Lung (tissue), 12 donors: ENCODE data around the gene MOB3B. TPM values are rescaled to one million over a fixed set of nuclear protein-coding genes. Genes with fewer than 3 reads are reported as not detected.
A peak's percentile ranks its signal among the peaks of the same experiment; 100 is the strongest.

Experiments used
- ATAC-seq: fragments of 200-7000 bp; cut with Tn5 transposase; one replicate; pipeline ENCODE4 v1.9.1; 2020; ENCODE audit warnings: moderate number of reproducible peaks; ENCODE audit not compliant: insufficient read depth, low FRiP score
- DNase-seq, 3 donors: peaks; one replicate each; pipeline ENCODE4 v3.0.0-alpha.2; 2013 to 2017
- H3K27ac ChIP-seq, 2 donors: one replicate each; pipeline ENCODE4 v1.5.1; 2013; ENCODE audit warnings: mild to moderate bottlenecking in 2 of 2, moderate library complexity in 2 of 2, control low read depth in 1 of 2, inconsistent platforms in 1 of 2, low read depth in 1 of 2, low read length in 1 of 2
- H3K27me3 ChIP-seq, 3 donors: one replicate each; pipeline ENCODE4 v1.5.1; 2013; ENCODE audit warnings: low read length in 2 of 3; ENCODE audit not compliant: control insufficient read depth in 3 of 3, insufficient read depth in 3 of 3
- H3K36me3 ChIP-seq, 4 donors: one replicate each; pipeline ENCODE4 v1.5.1; 2013; ENCODE audit warnings: low read length in 4 of 4, mild to moderate bottlenecking in 1 of 4, moderate library complexity in 1 of 4; ENCODE audit not compliant: control insufficient read depth in 4 of 4, insufficient read depth in 4 of 4
- H3K4me1 ChIP-seq, 5 donors: one replicate each; pipeline ENCODE4 v1.5.1; 2013; ENCODE audit warnings: low read length in 5 of 5, mild to moderate bottlenecking in 2 of 5, moderate library complexity in 1 of 5; ENCODE audit not compliant: control insufficient read depth in 5 of 5, insufficient read depth in 5 of 5
- H3K4me3 ChIP-seq: one replicate; pipeline ENCODE4 v1.5.1; 2013; ENCODE audit warnings: mild to moderate bottlenecking, control low read depth, moderate library complexity
- H3K9ac ChIP-seq, 2 donors: one replicate each; pipeline ENCODE4 v1.5.1; 2013; ENCODE audit warnings: low read length in 2 of 2, control low read depth in 1 of 2; ENCODE audit not compliant: insufficient read depth in 1 of 2
- H3K9me3 ChIP-seq, 4 donors: one replicate each; pipeline ENCODE4 v1.5.1; 2013; ENCODE audit warnings: low read length in 3 of 4, mild to moderate bottlenecking in 1 of 4, moderate library complexity in 1 of 4; ENCODE audit not compliant: control insufficient read depth in 4 of 4, insufficient read depth in 3 of 4
- CTCF ChIP-seq: IDR thresholded peaks from 2 replicates; pipeline ENCODE4 v1.5.1; 2012; ENCODE audit warnings: mild to moderate bottlenecking; ENCODE audit errors: control extremely low read depth, extremely low read depth
- WGBS, 2 donors: extraction: QIAGEN DNeasy Blood & Tissue Kit; methylation state at CpG; one replicate each; pipeline ENCODE4 v1.1.7; 2013; 5-methylcytosine and 5-hydroxymethylcytosine counted together
- polyA plus RNA-seq, 2 donors: library from polyadenylated mRNA; stranded (reverse); fragments of 200-250 nt; gene quantifications; one replicate each; pipeline ENCODE4 v1.2.1, GENCODE V29; 2013
- total RNA-seq, 2 donors: library from RNA; depleted of rRNA in 1 of 2; stranded (reverse); fragments of >200 nt in 1 of 2; gene quantifications; one replicate each; pipeline ENCODE4 v1.2.1, GENCODE V29; 2014 to 2021
- donor health status: control.
- donor health status: control.
- donor health status: Bipolar disorder and iron deficiency.
- donor health status: healthy.
- donor health status: DM: yes; HTN: yes; CAD: no.

Gene MOB3B
- total and polyA plus RNA-seq, 4 donors: 1.6 to 12.9 (median 6.4) TPM

GRCh38 chr9:27571011-27571410 is 41.4 kb upstream of the MOB3B start:
- ATAC-seq: no peak
- no peak overlapping the region for H3K4me3 ChIP-seq
- 79 to 86% methylated on average over 4 of the region's 4 CpGs for WGBS, 2 donors

GRCh38 chr9:27569406-27569805 is 39.8 kb upstream of the MOB3B start:
- no peaks in the 10 kb centered on the region for H3K9me3 ChIP-seq
- peaks cover 2 to 13% (median 7%) of the 10 kb centered on the region in 4 donors for H3K36me3 ChIP-seq
- 34 to 64% methylated on average over 2 of the region's 2 CpGs for WGBS, 2 donors
- no peak overlapping the region for H3K4me3 ChIP-seq
- TF ChIP-seq CTCF: no peak
- H3K9ac ChIP-seq: no peak overlapping the region
- H3K27me3 ChIP-seq: no peaks in the 10 kb centered on the region
- no peak overlapping the region for H3K27ac ChIP-seq
- peaks cover 0 to 19% (median 15%) of the 10 kb centered on the region in 5 donors for H3K4me1 ChIP-seq
- ATAC-seq (no peak), DNase-seq (no peak)

More at GRCh38 chr9:27571011-27571410, 41.4 kb upstream of the MOB3B start:
- DNase-seq: peak in 1 of 3 donors; percentile 28
- Histone ChIP-seq H3K4me1 (peaks cover 0 to 19% (median 16%) of the 10 kb centered on the region in 5 donors), H3K27me3 (no peaks in the 10 kb centered on the region), H3K9ac (no peak overlapping the region), H3K27ac (no peak overlapping the region), H3K36me3 (peaks cover 2 to 6% (median 4%) of the 10 kb centered on the region in 4 donors), H3K9me3 (no peaks in the 10 kb centered on the region)
- no peak for TF ChIP-seq CTCF

- no peak for TF ChIP-seq CTCF
- ATAC-seq (no peak), DNase-seq (no peak)
- H3K36me3 ChIP-seq: peaks cover 2 to 21% (median 10%) of the 10 kb centered on the region in 4 donors
- H3K9me3 ChIP-seq: no peaks in the 10 kb centered on the region
- no peak overlapping the region for H3K27ac ChIP-seq
- no peak overlapping the region for H3K4me3 ChIP-seq
- 97 to 99% methylated on average over 1 of the region's 1 CpG for WGBS, 2 donors
- H3K4me1 ChIP-seq: peaks cover 0 to 13% (median 0%) of the 10 kb centered on the region in 5 donors
- no peak overlapping the region for H3K9ac ChIP-seq
- H3K27me3 ChIP-seq: no peaks in the 10 kb centered on the region
Measured at GRCh38 chr9:27566118-27566517, 36.5 kb upstream of the MOB3B start.

GRCh38 chr9:27565696-27566095 is 36.1 kb upstream of the MOB3B start:
- no peak for ATAC-seq
- H3K27ac ChIP-seq: no peak overlapping the region
- no peak for TF ChIP-seq CTCF
- no peak overlapping the region for H3K4me3 ChIP-seq
- no peak overlapping the region for H3K9ac ChIP-seq
- no peak for DNase-seq
- peaks cover 3 to 21% (median 10%) of the 10 kb centered on the region in 4 donors for H3K36me3 ChIP-seq
- H3K4me1 ChIP-seq: peaks cover 0 to 13% (median 0%) of the 10 kb centered on the region in 5 donors
- no peaks in the 10 kb centered on the region for H3K9me3 ChIP-seq
- no peaks in the 10 kb centered on the region for H3K27me3 ChIP-seq
